Cerebellar cortex (tissue), 1 donor: Measurements from ENCODE around the gene RCAN3.
"Not testable (repeated sequence)": the region's sequence is repeated elsewhere in the genome, so short reads cannot be mapped to it uniquely, and the experiment has no call there.

Experiments
- DNase-seq: peaks from one replicate; pipeline ENCODE4 v3.0.0-alpha.2; 2015; ENCODE audit warnings: low spot score

The RCAN3 gene

GRCh38 chr1:24486331-24487065 lies 16.1 kb upstream of the RCAN3 start:
- no peak for DNase-seq

GRCh38 chr1:24487455-24487854 lies 15.2 kb upstream of the RCAN3 start:
- no peak for DNase-seq

- DNase-seq = not testable (repeated sequence)
Observed at GRCh38 chr1:24488159-24488558, 14.5 kb upstream of the RCAN3 start.

- DNase-seq = no peak
Observed at GRCh38 chr1:24489674-24490073, 13.0 kb upstream of the RCAN3 start.

DNA sequence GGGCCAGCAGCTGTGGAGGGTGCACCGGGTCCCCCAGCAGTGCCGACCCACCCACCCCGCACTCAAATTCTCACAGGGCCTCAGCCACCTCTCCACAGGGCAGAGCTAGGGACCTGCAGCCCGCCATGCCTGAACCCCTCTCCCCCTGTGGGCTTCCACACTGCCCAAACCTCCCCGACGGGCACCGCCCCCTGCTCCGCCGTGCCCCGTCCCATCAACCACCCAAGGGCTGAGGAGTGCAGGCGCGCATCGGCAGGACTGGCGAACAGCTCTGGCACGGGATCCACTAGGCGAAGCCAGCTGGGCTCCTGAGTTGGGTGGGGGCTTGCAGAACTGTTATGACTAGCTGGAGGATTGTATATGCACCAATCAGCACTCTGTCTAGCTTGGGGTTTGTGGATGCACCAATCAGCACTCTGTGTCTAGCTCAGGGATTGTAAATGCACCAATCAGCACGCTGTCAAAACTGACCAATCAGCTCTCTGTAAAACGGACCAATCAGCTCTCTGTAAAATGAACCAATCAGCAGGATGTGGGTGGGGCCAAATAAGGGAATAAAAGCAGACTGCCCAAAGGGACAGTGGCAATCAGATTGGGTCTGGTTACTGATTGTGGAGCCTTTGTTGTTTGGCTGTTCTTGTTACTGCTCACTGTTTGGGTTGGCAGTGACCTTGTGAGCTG lies 12.4 kb upstream of the RCAN3 start:
- no peak for DNase-seq

- no peak for DNase-seq
Observed at GRCh38 chr1:24491577-24492360, 10.9 kb upstream of the RCAN3 start.

- DNase-seq = not testable (repeated sequence)
Observed at GRCh38 chr1:24492935-24493334, 9.7 kb upstream of the RCAN3 start.

- DNase-seq = no peak
Observed at GRCh38 chr1:24493785-24494184, 8.9 kb upstream of the RCAN3 start.

DNA sequence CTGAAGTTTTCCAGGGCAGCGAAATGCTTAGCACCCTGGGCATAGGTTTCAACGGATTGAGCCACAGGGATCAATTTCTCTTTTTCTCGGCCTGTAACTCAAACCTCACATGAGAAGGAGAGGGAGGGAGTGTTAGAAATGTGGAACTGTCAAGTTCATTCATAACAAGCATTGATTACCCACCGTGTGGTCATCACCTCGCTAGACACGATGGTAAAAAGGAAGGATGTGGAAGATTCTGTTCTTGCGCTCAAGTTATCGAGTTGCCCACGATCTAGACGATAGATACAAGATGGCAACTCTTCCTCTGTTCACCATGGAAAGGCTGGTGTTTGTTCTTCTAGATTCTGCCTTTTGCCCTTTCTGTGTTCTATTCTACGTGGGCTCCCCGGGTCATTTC lies 4.0 kb upstream of the RCAN3 start:
- DNase-seq = no peak

- no peak for DNase-seq
Observed at GRCh38 chr1:24500448-24501048, 2.1 kb upstream of the RCAN3 start.

GRCh38 chr1:24501371-24502064 lies 1.1 kb upstream of the RCAN3 start:
- DNase-seq = no peak

DNA sequence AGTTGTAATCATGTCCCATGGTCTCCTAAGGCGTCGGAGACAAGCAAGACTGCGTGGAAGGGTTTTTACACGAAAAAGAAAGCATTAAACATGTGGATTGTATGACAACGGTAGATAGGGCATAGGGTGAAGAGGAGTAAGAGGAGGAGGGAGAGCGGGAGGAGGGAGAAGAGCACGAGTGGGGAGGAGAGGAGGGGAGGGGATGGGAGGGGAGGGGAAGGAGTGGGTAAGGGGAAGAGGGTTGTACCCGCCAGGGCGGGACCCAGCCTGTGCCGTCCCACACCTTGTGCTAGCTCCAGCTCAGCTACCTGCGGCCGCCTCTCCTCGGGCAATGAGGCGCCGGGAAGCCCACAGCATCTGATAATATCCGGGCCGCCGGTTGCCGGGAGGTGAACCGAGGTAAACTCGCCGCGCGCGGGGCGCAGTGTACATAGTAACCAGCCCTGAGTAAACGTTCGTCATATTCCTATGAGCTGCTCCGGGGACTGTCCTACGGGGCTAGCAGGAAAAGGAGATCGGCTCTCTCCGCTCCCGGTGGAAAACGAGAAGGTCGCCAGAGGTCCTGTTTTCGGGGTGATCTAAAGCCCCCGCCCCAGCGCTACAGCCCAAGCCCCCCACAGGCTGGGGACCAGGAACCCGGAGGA lies 449 bp upstream of the RCAN3 start:
- DNase-seq = peak; percentile 68

- DNase-seq = peak; percentile 48
Observed at GRCh38 chr1:24503059-24503751, 569 bp downstream of the RCAN3 start.

GRCh38 chr1:24503870-24504523 lies 1.4 kb downstream of the RCAN3 start:
- peak; percentile 43 for DNase-seq

- peak; percentile 44 for DNase-seq
Observed at GRCh38 chr1:24504560-24504959, 1.9 kb downstream of the RCAN3 start.

- DNase-seq = peak; percentile 92
Observed at GRCh38 chr1:24505816-24506215, 3.2 kb downstream of the RCAN3 start.

GRCh38 chr1:24506691-24507381 lies 4.2 kb downstream of the RCAN3 start:
- peak; percentile 47 for DNase-seq

DNA sequence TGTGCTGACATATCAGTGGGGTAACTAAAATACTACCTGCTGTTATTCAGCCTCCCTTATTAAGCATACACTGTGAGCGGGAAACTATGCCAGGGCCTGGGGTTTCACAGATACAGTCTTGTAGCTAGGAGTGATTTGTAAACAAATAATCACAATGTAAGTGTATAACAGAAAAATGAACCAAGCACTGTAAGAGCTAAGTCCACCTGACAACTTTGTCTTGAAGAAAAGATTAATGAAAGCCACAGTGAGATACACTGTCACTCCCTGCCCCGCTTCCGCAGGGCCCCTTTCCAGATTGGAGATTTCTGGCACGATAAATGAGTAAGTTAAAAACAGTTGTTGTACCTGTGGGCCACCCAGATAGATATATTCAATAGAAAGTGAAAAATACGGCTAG lies 4.8 kb downstream of the RCAN3 start:
- DNase-seq = no peak

GRCh38 chr1:24508911-24509310 lies 6.3 kb downstream of the RCAN3 start:
- DNase-seq = no peak

DNA sequence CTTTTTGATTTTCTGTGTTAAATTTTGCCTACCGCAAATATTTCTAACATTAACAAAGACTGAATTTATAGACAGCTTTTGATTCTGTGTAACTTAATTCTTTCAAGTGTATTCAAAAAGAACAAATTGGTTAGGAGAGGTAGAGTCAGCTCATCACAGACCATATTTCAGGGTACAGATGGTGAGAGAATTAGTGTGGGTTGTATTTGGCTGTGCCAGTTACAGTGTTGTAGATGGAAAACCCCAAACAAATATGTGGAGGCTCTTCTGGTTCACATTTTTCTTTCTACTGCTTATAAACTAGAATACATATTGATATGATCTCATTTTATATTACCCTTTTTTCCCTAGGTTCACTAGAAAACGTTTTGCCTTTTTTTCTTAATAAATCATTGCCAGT lies 11.1 kb downstream of the RCAN3 start:
- peak; percentile 80 for DNase-seq
